Measurements from ENCODE around the gene AHRR.
A peak's percentile ranks its signal among the peaks of the same experiment; 100 is the strongest.

AHRR gene

DNA sequence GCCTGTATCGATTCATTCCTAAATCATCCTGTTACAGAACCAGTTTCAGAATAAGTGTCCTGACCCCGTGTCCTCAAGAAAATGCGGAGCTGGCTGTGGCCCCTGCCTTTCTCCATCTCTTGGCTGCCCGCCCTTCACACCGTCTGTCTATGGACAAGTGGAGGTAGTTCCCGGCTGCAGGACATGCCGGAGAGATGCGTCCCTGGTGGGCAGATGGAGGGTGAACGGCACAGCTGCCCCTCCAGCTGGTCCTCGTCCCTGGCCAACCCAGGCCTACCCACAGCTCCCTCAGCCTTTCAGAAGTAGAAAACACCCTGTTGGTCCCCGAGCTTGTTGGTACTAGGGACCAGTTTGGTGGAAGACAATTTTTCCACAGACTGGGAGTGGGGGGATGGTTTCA is 106.7 kb downstream of the AHRR start:
- H2AK5ac ChIP-seq (ENCODE audit: low read length), result no peak overlapping the region
- H3K4me2 ChIP-seq (ENCODE audit: low read length), result no peak overlapping the region
- no peaks in the 10 kb centered on the region for H3K36me3 ChIP-seq (ENCODE audit: control insufficient read depth in 1 of 2, insufficient read depth in 2 of 2, low read length in 2 of 2)
- no peak overlapping the region for H4K91ac ChIP-seq (ENCODE audit: low read depth, low read length)
- no peak overlapping the region for H2BK120ac ChIP-seq (ENCODE audit: insufficient read depth, low read length, poor library complexity)
- no peak overlapping the region for H3K27ac ChIP-seq (ENCODE audit: low read depth, low read length)
- H2BK12ac ChIP-seq (ENCODE audit: low read length), result no peak overlapping the region
- peaks cover 1% of the 10 kb centered on the region for H3K9me3 ChIP-seq (ENCODE audit: insufficient read depth, low read depth, low read length)
- H3K4ac ChIP-seq (ENCODE audit: low read depth, low read length), result no peak overlapping the region
- H3K79me1 ChIP-seq (ENCODE audit: low read length), result peaks cover 3% of the 10 kb centered on the region
- H4K12ac ChIP-seq (ENCODE audit: low read depth, low read length), result no peak overlapping the region
- no peak overlapping the region for H2BK5ac ChIP-seq (ENCODE audit: low read depth, low read length, poor library complexity)
- no peak overlapping the region for H3K18ac ChIP-seq (ENCODE audit: low read length)
- no peak overlapping the region for H3K4me3 ChIP-seq (ENCODE audit: low read depth, low read length)
- no peaks in the 10 kb centered on the region for H3K79me2 ChIP-seq (ENCODE audit: control insufficient read depth, insufficient read depth, low read length, poor library complexity)
- no peak overlapping the region for H4K8ac ChIP-seq (ENCODE audit: low read depth, low read length)
- H3K23ac ChIP-seq (ENCODE audit: low read length), result no peak overlapping the region
- H3K27me3 ChIP-seq (ENCODE audit: insufficient read depth, low read length), result no peaks in the 10 kb centered on the region
- DNase-seq, result no peak
- no peak overlapping the region for H3K9ac ChIP-seq (ENCODE audit: low read length)
- no peak overlapping the region for H3K14ac ChIP-seq (ENCODE audit: low read length)
- H3K4me1 ChIP-seq (ENCODE audit: control insufficient read depth in 1 of 2, insufficient read depth in 2 of 2, low read length in 2 of 2), result peaks cover 0 to 3% of the 10 kb centered on the region in 2 experiments
- no CpG with 5 or more reads among the region's 11 CpGs for WGBS (ENCODE audit: extremely low coverage, insufficient coverage, insufficient read length)
- no peak overlapping the region for H2AFZ ChIP-seq (ENCODE audit: insufficient read depth, low read length, poor library complexity)

DNA sequence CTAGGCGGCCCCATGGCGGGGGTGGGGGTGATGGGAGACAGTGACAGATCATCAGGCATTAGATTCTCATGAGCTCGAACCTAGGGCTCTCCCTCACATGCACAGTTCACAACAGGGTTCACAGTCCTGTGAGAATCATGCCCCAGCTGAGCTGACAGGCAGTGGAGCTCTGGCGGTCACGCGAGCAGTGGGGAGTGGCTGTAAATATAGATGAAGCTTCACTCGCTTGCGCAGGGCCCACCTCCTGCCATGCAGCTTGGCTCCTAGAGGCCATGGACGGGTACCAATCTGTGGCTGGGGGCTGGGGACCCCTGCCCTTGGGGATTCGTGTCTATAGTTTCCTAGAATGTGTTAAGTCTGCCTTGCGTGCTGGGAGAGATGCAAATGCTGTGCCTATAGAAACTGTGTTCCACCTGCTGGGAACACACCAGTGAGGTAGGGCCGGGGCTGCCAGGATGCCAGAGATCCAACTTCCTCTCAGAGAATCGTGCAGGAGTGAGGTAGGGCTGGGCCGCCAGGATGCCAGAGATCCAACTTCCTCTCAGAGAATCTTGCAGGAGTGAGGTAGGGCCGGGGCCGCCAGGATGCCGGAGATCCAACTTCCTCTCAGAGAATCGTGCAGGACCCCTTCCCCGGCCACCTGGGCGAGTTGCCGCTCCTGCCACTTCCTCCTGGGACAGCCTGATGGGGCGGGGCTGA is 107.4 kb downstream of the AHRR start:
- H3K9ac ChIP-seq (ENCODE audit: low read length), result no peak overlapping the region
- H2BK12ac ChIP-seq (ENCODE audit: low read length), result no peak overlapping the region
- H3K4me1 ChIP-seq (ENCODE audit: control insufficient read depth in 1 of 2, insufficient read depth in 2 of 2, low read length in 2 of 2), result peaks cover 0 to 3% of the 10 kb centered on the region in 2 experiments
- H2AFZ ChIP-seq (ENCODE audit: insufficient read depth, low read length, poor library complexity), result no peak overlapping the region
- H4K91ac ChIP-seq (ENCODE audit: low read depth, low read length), result no peak overlapping the region
- H3K79me1 ChIP-seq (ENCODE audit: low read length), result peaks cover 3% of the 10 kb centered on the region
- H3K4me2 ChIP-seq (ENCODE audit: low read length), result no peak overlapping the region
- no peak overlapping the region for H3K4ac ChIP-seq (ENCODE audit: low read depth, low read length)
- DNase-seq, result no peak
- H4K12ac ChIP-seq (ENCODE audit: low read depth, low read length), result no peak overlapping the region
- no peaks in the 10 kb centered on the region for H3K36me3 ChIP-seq (ENCODE audit: control insufficient read depth in 1 of 2, insufficient read depth in 2 of 2, low read length in 2 of 2)
- no peak overlapping the region for H4K8ac ChIP-seq (ENCODE audit: low read depth, low read length)
- no CpG with 5 or more reads among the region's 22 CpGs for WGBS (ENCODE audit: extremely low coverage, insufficient coverage, insufficient read length)
- H3K27ac ChIP-seq (ENCODE audit: low read depth, low read length), result no peak overlapping the region
- H2AK5ac ChIP-seq (ENCODE audit: low read length), result no peak overlapping the region
- no peaks in the 10 kb centered on the region for H3K27me3 ChIP-seq (ENCODE audit: insufficient read depth, low read length)
- no peaks in the 10 kb centered on the region for H3K79me2 ChIP-seq (ENCODE audit: control insufficient read depth, insufficient read depth, low read length, poor library complexity)
- no peak overlapping the region for H3K23ac ChIP-seq (ENCODE audit: low read length)
- no peak overlapping the region for H3K18ac ChIP-seq (ENCODE audit: low read length)
- H2BK120ac ChIP-seq (ENCODE audit: insufficient read depth, low read length, poor library complexity), result no peak overlapping the region
- H3K9me3 ChIP-seq (ENCODE audit: insufficient read depth, low read depth, low read length), result peaks cover 1% of the 10 kb centered on the region
- no peak overlapping the region for H2BK5ac ChIP-seq (ENCODE audit: low read depth, low read length, poor library complexity)
- no peak overlapping the region for H3K14ac ChIP-seq (ENCODE audit: low read length)
- H3K4me3 ChIP-seq (ENCODE audit: low read depth, low read length), result no peak overlapping the region

DNA sequence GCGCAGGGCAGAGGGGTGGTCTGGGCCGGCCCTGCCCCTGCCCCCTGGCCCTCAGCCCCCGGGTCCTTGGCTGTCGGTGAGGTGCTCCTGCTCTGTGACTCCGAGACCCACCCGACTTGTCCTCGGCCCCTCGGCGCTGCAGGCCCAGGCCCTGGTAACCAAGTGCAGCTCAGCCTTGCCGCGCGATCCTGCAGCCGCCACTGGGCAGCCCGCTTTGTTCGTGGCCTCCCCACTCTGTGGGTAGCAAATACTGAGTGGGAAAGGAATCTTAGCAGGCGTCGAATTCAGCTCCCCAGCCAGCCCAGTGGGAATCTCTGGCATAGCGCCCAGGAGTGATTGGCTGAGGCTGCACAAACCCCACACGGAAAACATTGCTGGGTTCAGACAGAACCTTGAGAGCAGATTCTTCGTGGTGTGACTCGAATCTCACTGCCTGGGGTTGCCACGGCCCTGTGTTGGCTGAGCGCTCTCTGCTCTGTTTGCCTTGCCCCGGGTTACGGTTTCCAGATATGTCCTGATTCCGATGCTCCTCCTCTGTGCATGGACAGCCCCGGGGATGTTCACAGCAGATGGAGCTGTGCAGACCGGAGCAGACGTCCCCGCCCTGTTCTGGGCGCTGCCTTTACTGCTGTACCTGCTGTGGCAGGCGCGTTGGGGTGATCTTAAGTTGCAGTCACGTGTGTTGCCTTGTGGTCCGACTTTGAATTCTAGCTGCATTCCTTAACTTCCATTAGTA is 108.1 kb downstream of the AHRR start:
- no peak overlapping the region for H3K27ac ChIP-seq (ENCODE audit: low read depth, low read length)
- peaks cover 0 to 3% of the 10 kb centered on the region in 2 experiments for H3K4me1 ChIP-seq (ENCODE audit: control insufficient read depth in 1 of 2, insufficient read depth in 2 of 2, low read length in 2 of 2)
- no CpG with 5 or more reads among the region's 35 CpGs for WGBS (ENCODE audit: extremely low coverage, insufficient coverage, insufficient read length)
- peaks cover 1% of the 10 kb centered on the region for H3K9me3 ChIP-seq (ENCODE audit: insufficient read depth, low read depth, low read length)
- no peak overlapping the region for H3K23ac ChIP-seq (ENCODE audit: low read length)
- peaks cover 3% of the 10 kb centered on the region for H3K79me1 ChIP-seq (ENCODE audit: low read length)
- H3K4ac ChIP-seq (ENCODE audit: low read depth, low read length), result no peak overlapping the region
- H4K91ac ChIP-seq (ENCODE audit: low read depth, low read length), result no peak overlapping the region
- H3K9ac ChIP-seq (ENCODE audit: low read length), result no peak overlapping the region
- H2AK5ac ChIP-seq (ENCODE audit: low read length), result no peak overlapping the region
- DNase-seq, result peak in 1 of 2 donors; percentile 14
- no peak overlapping the region for H3K4me2 ChIP-seq (ENCODE audit: low read length)
- no peaks in the 10 kb centered on the region for H3K27me3 ChIP-seq (ENCODE audit: insufficient read depth, low read length)
- H2BK120ac ChIP-seq (ENCODE audit: insufficient read depth, low read length, poor library complexity), result no peak overlapping the region
- no peak overlapping the region for H3K14ac ChIP-seq (ENCODE audit: low read length)
- no peak overlapping the region for H2AFZ ChIP-seq (ENCODE audit: insufficient read depth, low read length, poor library complexity)
- no peak overlapping the region for H2BK5ac ChIP-seq (ENCODE audit: low read depth, low read length, poor library complexity)
- H3K79me2 ChIP-seq (ENCODE audit: control insufficient read depth, insufficient read depth, low read length, poor library complexity), result no peaks in the 10 kb centered on the region
- H2BK12ac ChIP-seq (ENCODE audit: low read length), result no peak overlapping the region
- H3K36me3 ChIP-seq (ENCODE audit: control insufficient read depth in 1 of 2, insufficient read depth in 2 of 2, low read length in 2 of 2), result no peaks in the 10 kb centered on the region
- H3K18ac ChIP-seq (ENCODE audit: low read length), result no peak overlapping the region
- no peak overlapping the region for H3K4me3 ChIP-seq (ENCODE audit: low read depth, low read length)
- H4K8ac ChIP-seq (ENCODE audit: low read depth, low read length), result no peak overlapping the region
- H4K12ac ChIP-seq (ENCODE audit: low read depth, low read length), result no peak overlapping the region

DNA sequence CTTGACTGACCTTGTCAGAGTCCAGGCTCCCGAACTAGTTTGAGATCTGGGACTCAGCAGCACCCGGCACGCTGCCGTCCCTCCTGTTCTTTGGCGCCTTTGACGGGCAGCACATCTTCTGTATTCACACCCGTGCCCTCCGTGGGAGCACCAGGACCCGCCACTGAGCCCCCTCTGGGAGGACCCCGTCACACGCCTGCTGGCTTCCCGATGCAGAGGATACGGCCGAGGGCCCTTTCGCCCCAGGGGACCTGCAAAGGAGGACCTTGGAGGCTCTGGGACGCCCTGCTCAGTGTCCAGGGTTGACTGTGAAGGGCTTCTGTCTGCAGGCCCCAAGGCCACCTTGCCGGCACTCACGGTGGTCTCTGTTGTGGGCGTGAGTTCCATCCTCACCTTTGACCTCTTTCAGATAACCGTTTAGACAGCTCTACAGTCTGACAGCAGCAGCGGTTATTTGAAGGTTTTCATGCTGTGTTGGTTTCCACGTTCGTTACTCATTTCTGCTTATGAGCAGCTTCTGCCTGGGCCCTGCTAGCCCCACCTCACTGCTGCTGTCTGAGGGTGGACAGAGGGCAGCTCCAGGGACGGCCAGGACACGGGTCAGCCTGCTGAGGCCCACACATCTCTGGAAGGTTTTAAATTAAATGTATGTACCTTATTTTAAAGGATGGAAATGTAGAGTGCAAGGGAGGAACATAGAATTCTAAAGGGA is 108.9 kb downstream of the AHRR start:
- WGBS (ENCODE audit: extremely low coverage, insufficient coverage, insufficient read length), result no CpG with 5 or more reads among the region's 25 CpGs
- Histone ChIP-seq H3K4ac (ENCODE audit: low read depth, low read length) (no peak overlapping the region), H3K9me3 (ENCODE audit: insufficient read depth, low read depth, low read length) (peaks cover 1% of the 10 kb centered on the region), H3K9ac (ENCODE audit: low read length) (no peak overlapping the region), H2BK12ac (ENCODE audit: low read length) (no peak overlapping the region), H4K12ac (ENCODE audit: low read depth, low read length) (no peak overlapping the region), H3K23ac (ENCODE audit: low read length) (no peak overlapping the region), H2AFZ (ENCODE audit: insufficient read depth, low read length, poor library complexity) (no peak overlapping the region), H4K91ac (ENCODE audit: low read depth, low read length) (no peak overlapping the region), H2AK5ac (ENCODE audit: low read length) (no peak overlapping the region), H3K18ac (ENCODE audit: low read length) (no peak overlapping the region), H3K4me1 (ENCODE audit: control insufficient read depth in 1 of 2, insufficient read depth in 2 of 2, low read length in 2 of 2) (no peaks in the 10 kb centered on the region), H2BK120ac (ENCODE audit: insufficient read depth, low read length, poor library complexity) (no peak overlapping the region), H3K36me3 (ENCODE audit: control insufficient read depth in 1 of 2, insufficient read depth in 2 of 2, low read length in 2 of 2) (no peaks in the 10 kb centered on the region), H3K14ac (ENCODE audit: low read length) (no peak overlapping the region), H3K27ac (ENCODE audit: low read depth, low read length) (no peak overlapping the region), H3K79me1 (ENCODE audit: low read length) (no peaks in the 10 kb centered on the region), H3K27me3 (ENCODE audit: insufficient read depth, low read length) (no peaks in the 10 kb centered on the region), H4K8ac (ENCODE audit: low read depth, low read length) (no peak overlapping the region), H3K4me3 (ENCODE audit: low read depth, low read length) (no peak overlapping the region), H2BK5ac (ENCODE audit: low read depth, low read length, poor library complexity) (no peak overlapping the region), H3K79me2 (ENCODE audit: control insufficient read depth, insufficient read depth, low read length, poor library complexity) (no peaks in the 10 kb centered on the region), H3K4me2 (ENCODE audit: low read length) (no peak overlapping the region)
- DNase-seq, result no peak
